Heart right ventricle (tissue), 16 donors: ENCODE results near the gene DTD1. TPM values are rescaled to one million over a fixed set of nuclear protein-coding genes. Genes with fewer than 3 reads are reported as not detected.
A peak's percentile ranks its signal among the peaks of the same experiment; 100 is the strongest.

Experiments used
- ATAC-seq, 8 donors: fragments of 200-7000 bp; cut with Tn5 transposase; one replicate each; pipeline ENCODE4 v1.9.1; 2020; ENCODE audit warnings: mild to moderate bottlenecking in 8 of 8, moderate library complexity in 8 of 8, moderate number of reproducible peaks in 1 of 8
- DNase-seq, 2 donors: peaks; one replicate each; pipeline ENCODE4 v3.0.0-alpha.2; 2020
- H3K27ac ChIP-seq, 10 donors: fragments of 200-600 bp; sonication (generic) in 2 of 10; one replicate each; pipeline versions ENCODE4 v1.5.0 to v1.8.0; 2020 to 2022; ENCODE audit warnings: mild to moderate bottlenecking in 3 of 10
- H3K27me3 ChIP-seq, 7 donors: fragments of 200-600 bp; one replicate each; pipeline ENCODE4 v1.8.0; 2021 to 2022; ENCODE audit warnings: mild to moderate bottlenecking in 2 of 7
- H3K36me3 ChIP-seq, 9 donors: fragments of 200-600 bp; sonication (generic) in 1 of 9; one replicate each; pipeline versions ENCODE4 v1.5.0 to v1.8.0; 2020 to 2022; ENCODE audit warnings: mild to moderate bottlenecking in 2 of 9
- H3K4me1 ChIP-seq, 9 donors: fragments of 200-600 bp; sonication (generic) in 1 of 9; one replicate each; pipeline versions ENCODE4 v1.5.0 to v1.8.0; 2020 to 2022; ENCODE audit warnings: mild to moderate bottlenecking in 4 of 9
- H3K4me3 ChIP-seq, 10 donors: fragments of 200-600 bp; sonication (generic) in 2 of 10; one replicate each; pipeline versions ENCODE4 v1.5.0 to v1.8.0; 2020 to 2022; ENCODE audit warnings: mild to moderate bottlenecking in 7 of 10, moderate library complexity in 2 of 10
- H3K9me3 ChIP-seq, 11 donors: fragments of 200-600 bp in 10 of 11; sonication (generic) in 2 of 11; one replicate each; pipeline versions ENCODE4 v1.5.0 to v1.8.0; 2013 to 2022; ENCODE audit warnings: mild to moderate bottlenecking in 2 of 11, control low read depth in 1 of 11, moderate library complexity in 1 of 11
- CTCF ChIP-seq, 9 donors: fragments of 200-600 bp; sonication (generic) in 2 of 9; IDR thresholded peaks; one replicate each; pipeline versions ENCODE4 v1.5.0 to v1.8.0; 2021 to 2022; ENCODE audit warnings: antibody characterized with exemption in 9 of 9, mild to moderate bottlenecking in 5 of 9, moderate library complexity in 1 of 9
- WGBS, 2 donors: extraction: QIAGEN DNeasy Blood & Tissue Kit; methylation state at CpG; one replicate each; pipeline ENCODE4 v1.1.7; 2013; ENCODE audit warnings: inconsistent platforms in 1 of 2; 5-methylcytosine and 5-hydroxymethylcytosine counted together
- intact Hi-C, 10 donors: fragments of 100-400 bp; cut with DNase I; formaldehyde crosslinking; loops; one replicate each; pipeline versions ENCODE4 v1.11.1 to v1.14.2; 2022
- polyA plus RNA-seq, 2 donors: library from polyadenylated mRNA; stranded (reverse); fragments of 200-250 nt; gene quantifications; one replicate each; pipeline ENCODE4 v1.2.3, GENCODE V29; 2013
- total RNA-seq, 10 donors: library from RNA; stranded (reverse); fragmentation: NEBNext Ultra II Directional in 3 of 10; extraction: Animal tissue kit (Norgen Biotek cat#: 25700) in 3 of 10; gene quantifications; one replicate each; pipeline versions ENCODE4 v1.2.1 to v1.2.4, GENCODE V29; 2021 to 2023
- donor health status: Arrhythmogenic right ventricular cardiomyopathy.
- donor health status: ischemic (EF 13 %, LVEDD 7.1; RV severe dilation, severe dysfunction).
- donor health status: healthy with polysubstance abuse.
- donor health status: DM: no; HTN: yes; CAD: no.
- donor health status: DM: no; HTN: no; CAD: no.
- donor health status: ischemic (EF 25% LVEDD 6.9; RV normal size, moderate dysfunction).
- donor health status: ischemic (EF 25% LVEDD 5.7; RV mildly dilated, moderate dysfunction).
- donor health status: healthy.
- donor health status: DM: yes; HTN: yes; CAD: no.
- donor health status: Ischemic cardiomyopathy.
- donor health status: ischemic (EF 35%, LVEDD 5.7; RV mildly dilated, moderate dysfunction).
- donor health status: nonischemic (EF 11% LVEDD 7.7; RV severe dilation, severe dysfunction).
- donor health status: DM: yes; HTN: yes; CAD: no.
- donor health status: PGD.
- donor health status: ischemic (EF 29% LVEDD 5.4; RV normal size, mild dysfunction).
- donor health status: nonischemic (EF 23%, LVEDD 6.1; RV moderate dilation, normal function).

The DTD1 gene
- total and polyA plus RNA-seq, 12 donors, result 5.2 to 31.9 (median 14.3) TPM

- Histone ChIP-seq H3K36me3 (no peaks in the 10 kb centered on the region), H3K4me3 (no peak overlapping the region), H3K27me3 (no peaks in the 10 kb centered on the region), H3K4me1 (peaks cover 0 to 14% (median 0%) of the 10 kb centered on the region in 9 donors), H3K9me3 (no peaks in the 10 kb centered on the region), H3K27ac (no peak overlapping the region)
- 88 to 90% methylated on average over 5 of the region's 5 CpGs for WGBS, 2 donors
- ATAC-seq (no peak), DNase-seq (no peak)
- no peak for TF ChIP-seq CTCF (IDR thresholded peaks at IDR 0.05)
- intact Hi-C loops, result no loop called here
These were observed 62.4 kb downstream of the DTD1 start for GRCh38 chr20:18650224-18650623.

- no peak overlapping the region for H3K4me3 ChIP-seq
- no peaks in the 10 kb centered on the region for H3K9me3 ChIP-seq
- H3K27ac ChIP-seq, result no peak overlapping the region
- TF ChIP-seq CTCF (IDR thresholded peaks at IDR 0.05), result no peak
- intact Hi-C loops, result no loop called here
- no peak for DNase-seq
- H3K27me3 ChIP-seq, result no peaks in the 10 kb centered on the region
- peaks cover 0 to 12% (median 0%) of the 10 kb centered on the region in 9 donors for H3K36me3 ChIP-seq
- WGBS, 2 donors, result 60 to 66% methylated on average over 1 of the region's 1 CpG
- H3K4me1 ChIP-seq, result peaks cover 0 to 10% (median 0%) of the 10 kb centered on the region in 9 donors
- no peak for ATAC-seq
These were observed 66.0 kb downstream of the DTD1 start for GRCh38 chr20:18653736-18654447.

DNA sequence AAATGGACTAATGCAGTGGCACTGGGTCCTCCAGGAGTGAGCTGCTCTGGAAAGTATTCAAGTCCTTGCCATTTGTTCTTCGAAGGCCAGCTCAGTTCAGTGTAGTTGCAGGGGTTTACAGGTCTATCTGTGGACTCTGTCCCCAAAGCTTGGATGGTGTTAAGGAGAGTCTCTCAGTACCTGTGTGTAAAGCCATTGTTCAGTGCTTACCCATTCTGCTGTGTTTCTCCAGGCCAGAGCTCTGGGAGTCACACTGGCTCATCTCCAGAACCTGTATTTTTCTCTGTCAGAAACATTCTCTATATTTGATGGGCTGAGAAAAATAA lies 66.6 kb downstream of the DTD1 start:
- Histone ChIP-seq H3K27me3 (no peaks in the 10 kb centered on the region), H3K4me1 (peaks cover 0 to 10% (median 0%) of the 10 kb centered on the region in 9 donors), H3K4me3 (no peak overlapping the region), H3K27ac (no peak overlapping the region), H3K36me3 (peaks cover 0 to 12% (median 0%) of the 10 kb centered on the region in 9 donors), H3K9me3 (no peaks in the 10 kb centered on the region)
- no peak for ATAC-seq
- intact Hi-C loops, result no loop called here
- no peak for DNase-seq
- 93 to 96% methylated on average over 1 of the region's 1 CpG for WGBS, 2 donors
- TF ChIP-seq CTCF (IDR thresholded peaks at IDR 0.05), result no peak

- Histone ChIP-seq H3K4me1 (peaks cover 0 to 7% (median 0%) of the 10 kb centered on the region in 9 donors), H3K36me3 (peaks cover 0 to 12% (median 0%) of the 10 kb centered on the region in 9 donors), H3K9me3 (no peaks in the 10 kb centered on the region), H3K27ac (no peak overlapping the region), H3K4me3 (no peak overlapping the region), H3K27me3 (no peaks in the 10 kb centered on the region)
- WGBS, 2 donors, result 36 to 49% methylated on average over 4 of the region's 4 CpGs
- intact Hi-C loops, result no loop called here
- DNase-seq, result no peak
- TF ChIP-seq CTCF (IDR thresholded peaks at IDR 0.05), result no peak
- ATAC-seq, result peak in 1 of 8 donors; percentile 44
These were observed 69.7 kb downstream of the DTD1 start for GRCh38 chr20:18657575-18657974.
